SU-DHL-6 (cell line): ENCODE data around the gene ACSL3.

ENCODE experiments used
- H2AFZ ChIP-seq: fragments of 200-600 bp; sonication (generic); 2 replicates; pipeline ENCODE4 v1.6.1; 2014; ENCODE audit warnings: low read depth, mild to moderate bottlenecking, moderate library complexity, mixed read lengths, antibody characterized with exemption, low read length; ENCODE audit not compliant: severe bottlenecking
- H3F3A ChIP-seq: fragments of 200-600 bp; shearing (Covaris generic); 2 replicates; pipeline ENCODE4 v1.6.0; 2016; ENCODE audit warnings: antibody characterized with exemption, mild to moderate bottlenecking; ENCODE audit not compliant: insufficient read depth
- H3K27ac ChIP-seq: fragments of 200-600 bp; sonication (generic); 2 replicates; pipeline ENCODE4 v1.5.1; 2016; ENCODE audit warnings: low read depth, mild to moderate bottlenecking, low read length, moderate library complexity, mixed read lengths
- H3K27me3 ChIP-seq: fragments of 200-600 bp; sonication (generic), shearing (Covaris generic); 2 replicates; pipeline ENCODE4 v1.6.0; 2014; ENCODE audit warnings: mild to moderate bottlenecking, low read length
- H3K36me3 ChIP-seq: fragments of 200-600 bp; sonication (generic); 2 replicates; pipeline ENCODE4 v1.6.1; 2014; ENCODE audit warnings: mild to moderate bottlenecking, low read length, mixed read lengths
- H3K4me2 ChIP-seq: fragments of 300-600, 200-600 bp; shearing (Covaris generic), sonication (generic); 2 replicates; pipeline ENCODE4 v1.6.0; 2014; ENCODE audit warnings: low read length, low read depth, mild to moderate bottlenecking; ENCODE audit not compliant: poor library complexity, severe bottlenecking
- H3K4me3 ChIP-seq: fragments of 200-600 bp; sonication (generic); 2 replicates; pipeline ENCODE4 v1.5.1; 2014; ENCODE audit warnings: antibody characterized with exemption, low read length, mild to moderate bottlenecking, mixed read lengths; ENCODE audit not compliant: insufficient read depth, poor library complexity, severe bottlenecking
- H3K79me2 ChIP-seq: fragments of 200-600 bp; sonication (generic); 2 replicates; pipeline ENCODE4 v1.6.1; 2014; ENCODE audit warnings: mild to moderate bottlenecking, low read length, moderate library complexity; ENCODE audit not compliant: insufficient read depth
- H3K9ac ChIP-seq: fragments of 200-600 bp; sonication (generic); 2 replicates; pipeline ENCODE4 v1.7.0; 2014; ENCODE audit warnings: mild to moderate bottlenecking, low read length
- H3K9me2 ChIP-seq: fragments of 200-600 bp; sonication (generic); replicated peaks from 2 replicates; pipeline ENCODE4 v1.6.1; 2014; ENCODE audit warnings: low read length; ENCODE audit not compliant: insufficient read depth
- H3K9me3 ChIP-seq: fragments of 200-600 bp; sonication (generic); 2 replicates; pipeline ENCODE4 v1.6.1; 2014; ENCODE audit warnings: low read length, mixed read lengths; ENCODE audit not compliant: insufficient read depth
- H4K20me1 ChIP-seq: fragments of 200-600 bp; sonication (generic); 2 replicates; pipeline ENCODE4 v1.6.1; 2014; ENCODE audit warnings: low read depth, mild to moderate bottlenecking, antibody characterized with exemption, low read length, moderate library complexity, mixed read lengths
- EZH2phosphoT487 ChIP-seq: fragments of 200-600 bp; sonication (generic), shearing (Covaris generic); conservative IDR thresholded peaks from 2 replicates; pipeline ENCODE4 v1.6.1; 2018; ENCODE audit warnings: mild to moderate bottlenecking, antibody characterized with exemption, low read length, moderate library complexity, mixed read lengths
- TF ChIP-seq, protein P1 (sequence below): fragments of 200-600 bp; sonication (generic); IDR thresholded peaks from one replicate; pipeline ENCODE4 v1.5.1; 2017; ENCODE audit warnings: antibody characterized with exemption, mild to moderate bottlenecking, low read length, moderate library complexity; ENCODE audit not compliant: insufficient read depth, poor library complexity, severe bottlenecking

ACSL3 gene

DNA sequence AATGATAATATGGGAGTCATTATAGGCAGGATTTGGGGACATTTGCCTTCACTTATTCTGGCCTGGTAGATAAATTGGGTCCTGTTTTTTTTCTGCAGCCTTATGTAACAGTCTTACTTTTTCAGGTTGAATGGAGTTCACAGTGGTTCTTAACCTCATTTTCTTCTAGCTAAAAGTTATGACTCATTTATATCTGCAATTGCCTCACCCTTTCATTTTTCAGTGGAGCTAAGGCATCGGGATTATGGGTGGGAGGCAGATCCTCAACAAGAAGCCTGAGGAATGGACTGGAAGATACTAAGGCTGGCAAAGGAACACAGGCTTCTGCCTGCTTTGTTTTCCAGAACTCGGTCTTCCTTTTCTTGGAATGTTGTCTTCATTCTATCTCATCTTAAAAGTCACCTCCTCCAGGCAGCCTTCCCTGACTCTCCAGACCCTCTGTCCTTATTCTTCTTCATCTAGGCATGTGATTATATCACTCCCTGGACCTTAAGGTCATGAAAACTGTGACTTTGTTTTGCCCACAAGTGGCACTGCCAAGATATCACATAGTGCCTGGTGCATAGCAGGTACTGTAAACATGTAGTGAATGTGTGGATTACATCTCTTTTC is 41.0 kb upstream of the ACSL3 start:
- Histone ChIP-seq H3K79me2 (no peaks in the 10 kb centered on the region), H2AFZ (no peak overlapping the region), H3F3A (no peaks in the 10 kb centered on the region), H3K9me2 (no peaks in the 10 kb centered on the region), H3K27me3 (no peaks in the 10 kb centered on the region), H3K36me3 (no peaks in the 10 kb centered on the region), H3K27ac (no peak overlapping the region), H3K9me3 (no peaks in the 10 kb centered on the region), H4K20me1 (no peaks in the 10 kb centered on the region), H3K9ac (no peak overlapping the region), H3K4me3 (no peak overlapping the region), H3K4me2 (no peak overlapping the region)
- no peak for TF ChIP-seq EZH2phosphoT487
- TF ChIP-seq, protein P1, sequence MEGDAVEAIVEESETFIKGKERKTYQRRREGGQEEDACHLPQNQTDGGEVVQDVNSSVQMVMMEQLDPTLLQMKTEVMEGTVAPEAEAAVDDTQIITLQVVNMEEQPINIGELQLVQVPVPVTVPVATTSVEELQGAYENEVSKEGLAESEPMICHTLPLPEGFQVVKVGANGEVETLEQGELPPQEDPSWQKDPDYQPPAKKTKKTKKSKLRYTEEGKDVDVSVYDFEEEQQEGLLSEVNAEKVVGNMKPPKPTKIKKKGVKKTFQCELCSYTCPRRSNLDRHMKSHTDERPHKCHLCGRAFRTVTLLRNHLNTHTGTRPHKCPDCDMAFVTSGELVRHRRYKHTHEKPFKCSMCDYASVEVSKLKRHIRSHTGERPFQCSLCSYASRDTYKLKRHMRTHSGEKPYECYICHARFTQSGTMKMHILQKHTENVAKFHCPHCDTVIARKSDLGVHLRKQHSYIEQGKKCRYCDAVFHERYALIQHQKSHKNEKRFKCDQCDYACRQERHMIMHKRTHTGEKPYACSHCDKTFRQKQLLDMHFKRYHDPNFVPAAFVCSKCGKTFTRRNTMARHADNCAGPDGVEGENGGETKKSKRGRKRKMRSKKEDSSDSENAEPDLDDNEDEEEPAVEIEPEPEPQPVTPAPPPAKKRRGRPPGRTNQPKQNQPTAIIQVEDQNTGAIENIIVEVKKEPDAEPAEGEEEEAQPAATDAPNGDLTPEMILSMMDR = no peak

DNA sequence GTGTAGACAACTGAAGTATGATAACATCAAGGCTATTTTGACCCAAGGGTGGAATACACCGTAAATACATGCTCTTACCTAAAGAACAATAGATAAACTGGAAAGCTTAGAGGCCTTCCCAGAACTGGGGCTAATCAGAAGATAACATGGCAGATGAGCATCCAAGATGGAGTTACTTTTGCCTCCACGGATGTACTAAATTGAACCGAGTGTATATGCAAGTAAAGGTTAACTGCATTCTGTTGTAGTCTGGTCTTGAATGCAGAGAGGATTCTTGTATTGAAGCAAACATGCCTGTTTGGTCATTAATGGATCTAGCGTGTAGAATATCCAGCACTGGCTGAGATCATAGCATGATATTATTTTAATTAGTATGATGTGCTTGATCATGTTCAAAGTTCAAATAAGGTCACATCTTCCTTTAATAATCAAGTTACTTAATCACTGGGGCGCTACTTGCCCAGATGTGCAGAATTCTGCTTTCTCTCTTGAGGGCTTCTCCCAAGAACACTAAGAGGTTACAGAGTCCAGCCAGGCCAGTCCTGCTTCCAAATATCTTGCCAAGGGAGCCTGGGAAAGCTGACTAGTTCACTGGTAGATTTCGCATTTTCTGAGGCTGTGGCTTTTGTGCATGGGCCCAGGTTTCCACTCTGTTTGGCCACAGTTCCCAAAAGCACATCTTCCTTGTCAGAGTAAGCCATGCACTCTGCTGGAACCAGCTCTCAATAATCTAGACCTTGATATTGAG is 37.5 kb upstream of the ACSL3 start:
- no peaks in the 10 kb centered on the region for H4K20me1 ChIP-seq
- H3K4me3 ChIP-seq = no peak overlapping the region
- no peak overlapping the region for H3K9ac ChIP-seq
- H3F3A ChIP-seq = no peaks in the 10 kb centered on the region
- H3K9me2 ChIP-seq = no peaks in the 10 kb centered on the region
- H3K36me3 ChIP-seq = no peaks in the 10 kb centered on the region
- H3K79me2 ChIP-seq = no peaks in the 10 kb centered on the region
- no peak overlapping the region for H3K27ac ChIP-seq
- TF ChIP-seq, protein P1 = no peak
- no peak for TF ChIP-seq EZH2phosphoT487
- no peaks in the 10 kb centered on the region for H3K9me3 ChIP-seq
- H3K27me3 ChIP-seq = no peaks in the 10 kb centered on the region
- H3K4me2 ChIP-seq = no peak overlapping the region
- H2AFZ ChIP-seq = no peak overlapping the region

- TF ChIP-seq EZH2phosphoT487 = no peak
- TF ChIP-seq, protein P1 = no peak
- H2AFZ ChIP-seq = no peak overlapping the region
These were observed 35.8 kb upstream of the ACSL3 start for GRCh38 chr2:222825031-222825430.

More at GRCh38 chr2:222825031-222825430, 35.8 kb upstream of the ACSL3 start:
- H3F3A ChIP-seq = no peaks in the 10 kb centered on the region
- no peaks in the 10 kb centered on the region for H3K27me3 ChIP-seq
- H3K9me3 ChIP-seq = no peaks in the 10 kb centered on the region
- H3K4me2 ChIP-seq = no peak overlapping the region
- no peaks in the 10 kb centered on the region for H4K20me1 ChIP-seq
- H3K4me3 ChIP-seq = no peak overlapping the region
- H3K36me3 ChIP-seq = no peaks in the 10 kb centered on the region
- no peak overlapping the region for H3K9ac ChIP-seq
- H3K27ac ChIP-seq = no peak overlapping the region
- H3K9me2 ChIP-seq = no peaks in the 10 kb centered on the region
- H3K79me2 ChIP-seq = no peaks in the 10 kb centered on the region
